Hepatocyte (in vitro differentiated cells): ENCODE results near the gene KLHL17. TPM values are rescaled to one million over a fixed set of nuclear protein-coding genes. Genes with fewer than 3 reads are reported as not detected.

Experiments
- DNase-seq: peaks from one replicate; pipeline ENCODE4 v3.0.0-alpha.2; 2016; ENCODE audit warnings: low spot score
- H2AFZ ChIP-seq: fragments of 200-600 bp; sonication (generic); 2 replicates; pipeline ENCODE4 v1.6.0; 2016; ENCODE audit warnings: antibody characterized with exemption, mild to moderate bottlenecking
- H3K27ac ChIP-seq: fragments of 200-600 bp; sonication (generic); 2 replicates; pipeline ENCODE4 v1.5.1; 2016; ENCODE audit warnings: mild to moderate bottlenecking
- H3K27me3 ChIP-seq: fragments of 200-600 bp; sonication (generic); 2 replicates; pipeline ENCODE4 v1.6.1; 2016
- H3K36me3 ChIP-seq: fragments of 200-600 bp; sonication (generic); replicated peaks from 2 replicates; pipeline ENCODE4 v1.5.1; 2016; ENCODE audit warnings: low read depth; ENCODE audit not compliant: insufficient read depth
- H3K4me1 ChIP-seq: fragments of 200-600 bp; sonication (generic); 2 replicates; pipeline ENCODE4 v1.5.1; 2016; ENCODE audit warnings: mild to moderate bottlenecking, moderate library complexity; ENCODE audit not compliant: insufficient read depth
- H3K4me2 ChIP-seq: fragments of 200-600 bp; sonication (generic); 2 replicates; pipeline ENCODE4 v1.6.0; 2016
- H3K4me3 ChIP-seq: fragments of 200-600 bp; sonication (generic); 2 replicates; pipeline ENCODE4 v1.5.1; 2016; ENCODE audit warnings: mild to moderate bottlenecking
- H3K79me2 ChIP-seq: fragments of 200-600 bp; sonication (generic); 2 replicates; pipeline ENCODE4 v1.6.0; 2017; ENCODE audit warnings: mild to moderate bottlenecking
- H3K9me2 ChIP-seq: fragments of 200-600 bp; sonication (generic); replicated peaks from 2 replicates; pipeline ENCODE4 v1.6.0; 2017; ENCODE audit warnings: mild to moderate bottlenecking; ENCODE audit not compliant: insufficient read depth
- H3K9me3 ChIP-seq: fragments of 200-600 bp; sonication (generic); 2 replicates; pipeline ENCODE4 v1.5.1; 2016; ENCODE audit warnings: low read depth, mild to moderate bottlenecking
- H4K20me1 ChIP-seq: fragments of 200-600 bp; sonication (generic); 2 replicates; pipeline ENCODE4 v1.6.0; 2016; ENCODE audit warnings: mild to moderate bottlenecking; ENCODE audit not compliant: insufficient read depth, poor library complexity, severe bottlenecking
- CTCF ChIP-seq: fragments of 200-600 bp; sonication (generic); IDR thresholded peaks from 2 replicates; pipeline ENCODE4 v1.5.1; 2016; ENCODE audit warnings: antibody characterized with exemption, mild to moderate bottlenecking; ENCODE audit not compliant: poor library complexity
- EZH2 ChIP-seq: fragments of 200-600 bp; sonication (generic); IDR thresholded peaks from 2 replicates; pipeline ENCODE4 v1.6.1; 2016; ENCODE audit warnings: antibody characterized with exemption, mild to moderate bottlenecking, borderline replicate concordance
- EZH2phosphoT487 ChIP-seq: fragments of 200-600 bp; sonication (generic); IDR thresholded peaks from one replicate; pipeline ENCODE4 v1.6.1; 2018; ENCODE audit warnings: antibody characterized with exemption, mild to moderate bottlenecking, low read depth, moderate library complexity; ENCODE audit not compliant: unreplicated experiment, severe bottlenecking
- WGBS: methylation state at CpG from one replicate; pipeline ENCODE4 v1.1.6; 2016; ENCODE audit warnings: low lambda C conversion rate; ENCODE audit errors: missing lambda C conversion rate; 5-methylcytosine and 5-hydroxymethylcytosine counted together
- polyA plus RNA-seq: library from polyadenylated mRNA; unstranded; fragments of >200 nt; fragmentation: Nextera tagmentation; extraction: Ambion mirVana; gene quantifications from 2 replicates; pipeline ENCODE4 v1.2.1, GENCODE V29; 2016
- total RNA-seq: library from RNA; depleted of rRNA; stranded (reverse); fragments of >200 nt; gene quantifications from 2 replicates; pipeline ENCODE4 v1.2.3, GENCODE V29; 2014

The KLHL17 gene
- total and polyA plus RNA-seq, 2 experiments from 2014 or later: 13.8 to 25.0 TPM

GRCh38 chr1:924656-925560 lies 35.5 kb upstream of the KLHL17 start:
- H3K27me3 ChIP-seq: peaks cover 47% of the 10 kb centered on the region
- H3K4me2 ChIP-seq: peak overlapping the region; percentile 96
- H3K9me3 ChIP-seq: no peaks in the 10 kb centered on the region
- H3K27ac ChIP-seq: no peak overlapping the region
- H3K9me2 ChIP-seq: no peaks in the 10 kb centered on the region
- H3K79me2 ChIP-seq: no peaks in the 10 kb centered on the region
- no peaks in the 10 kb centered on the region for H3K36me3 ChIP-seq
- TF ChIP-seq CTCF (peak; percentile 25), EZH2phosphoT487 (no peak), EZH2 (peak; percentile 78)
- H2AFZ ChIP-seq: peak overlapping the region; percentile 52
- peak; percentile 69 for DNase-seq
- peaks cover 30% of the 10 kb centered on the region for H3K4me1 ChIP-seq
- 0% methylated on average over 38 of the region's 120 CpGs for WGBS
- H3K4me3 ChIP-seq: peak overlapping the region; percentile 36
- peaks cover 6% of the 10 kb centered on the region for H4K20me1 ChIP-seq

DNA sequence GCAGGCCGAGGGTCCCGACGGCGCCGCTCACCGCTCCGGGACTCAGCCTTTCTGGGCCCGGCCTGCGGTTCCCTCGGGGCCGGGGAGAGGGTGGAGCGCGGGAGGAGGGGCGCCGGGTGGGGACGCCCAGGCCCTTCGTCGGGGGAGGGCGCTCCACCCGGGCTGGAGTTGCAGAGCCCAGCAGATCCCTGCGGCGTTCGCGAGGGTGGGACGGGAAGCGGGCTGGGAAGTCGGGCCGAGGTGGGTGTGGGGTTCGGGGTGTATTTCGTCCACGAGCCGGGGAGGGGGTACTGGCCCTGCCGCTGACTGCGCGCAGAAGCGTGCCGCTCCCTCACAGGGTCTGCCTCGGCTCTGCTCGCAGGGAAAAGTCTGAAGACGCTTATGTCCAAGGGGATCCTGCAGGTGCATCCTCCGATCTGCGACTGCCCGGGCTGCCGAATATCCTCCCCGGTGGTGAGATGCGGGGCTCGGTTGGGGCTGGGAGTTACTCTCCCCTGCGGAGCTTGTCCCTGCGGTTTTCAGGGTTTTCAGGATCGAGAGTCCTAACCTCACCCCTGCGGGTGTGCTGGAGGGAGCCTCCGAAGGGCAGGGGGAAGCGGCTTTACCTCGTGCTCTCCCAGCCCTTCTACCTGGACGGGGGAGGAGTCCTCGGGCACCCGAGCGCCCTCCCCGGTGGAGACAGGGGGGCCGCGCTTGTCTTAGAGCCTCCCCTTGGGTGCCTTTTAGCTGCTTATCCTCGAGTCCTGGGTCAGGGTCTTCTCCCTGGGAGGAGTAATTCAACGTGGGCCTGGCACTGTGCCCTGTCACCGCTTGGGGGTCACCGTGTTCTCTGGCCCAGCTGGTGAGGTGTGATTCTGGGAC lies 34.6 kb upstream of the KLHL17 start:
- Histone ChIP-seq H3K79me2 (no peaks in the 10 kb centered on the region), H3K4me2 (peak overlapping the region; percentile 96), H3K27me3 (peaks cover 47% of the 10 kb centered on the region), H3K4me1 (peaks cover 24% of the 10 kb centered on the region), H3K9me3 (no peaks in the 10 kb centered on the region), H4K20me1 (peaks cover 6% of the 10 kb centered on the region), H3K36me3 (no peaks in the 10 kb centered on the region), H3K4me3 (peak overlapping the region; percentile 3), H3K9me2 (no peaks in the 10 kb centered on the region), H2AFZ (no peak overlapping the region), H3K27ac (no peak overlapping the region)
- peak; percentile 52 for TF ChIP-seq EZH2phosphoT487
- no peak for TF ChIP-seq CTCF
- peak; percentile 44 for TF ChIP-seq EZH2
- 13% methylated on average over 42 of the region's 65 CpGs for WGBS
- peak; percentile 73 for DNase-seq

DNA sequence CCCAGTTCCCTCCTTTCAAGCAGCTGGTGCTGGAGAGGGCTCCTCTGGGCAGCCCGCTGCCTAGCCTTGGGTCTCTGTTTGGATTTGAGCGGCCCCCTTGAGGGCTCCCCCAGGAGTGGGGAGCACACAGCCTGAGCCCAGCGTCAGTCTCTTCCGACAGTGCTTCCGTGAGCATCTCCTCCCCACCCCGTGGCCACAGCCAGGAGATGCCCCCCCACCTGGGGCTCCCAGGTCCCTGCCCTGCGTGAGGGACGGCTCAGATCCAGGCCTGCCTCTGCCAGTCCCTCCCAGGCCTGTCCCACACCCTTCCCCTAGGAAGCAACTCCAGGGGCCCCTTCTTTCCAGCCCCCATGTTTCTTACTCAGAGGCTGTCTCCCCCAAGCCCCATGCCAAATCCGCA lies 33.1 kb upstream of the KLHL17 start:
- Histone ChIP-seq H2AFZ (no peak overlapping the region), H4K20me1 (peaks cover 6% of the 10 kb centered on the region), H3K9me2 (no peaks in the 10 kb centered on the region), H3K9me3 (no peaks in the 10 kb centered on the region), H3K4me2 (no peak overlapping the region), H3K36me3 (no peaks in the 10 kb centered on the region), H3K79me2 (no peaks in the 10 kb centered on the region), H3K4me1 (peaks cover 22% of the 10 kb centered on the region), H3K4me3 (no peak overlapping the region), H3K27ac (no peak overlapping the region), H3K27me3 (peaks cover 42% of the 10 kb centered on the region)
- TF ChIP-seq EZH2phosphoT487 (no peak), CTCF (no peak), EZH2 (no peak)
- no peak for DNase-seq
- WGBS: 84% methylated on average over 8 of the region's 9 CpGs
